Peyer's patch (tissue), 4 donors: Measurements from ENCODE around the gene PKP3. TPM values are rescaled to one million over a fixed set of nuclear protein-coding genes. Genes with fewer than 3 reads are reported as not detected.

Experiments
- DNase-seq, 3 donors: peaks; one replicate each; pipeline ENCODE4 v3.0.0-alpha.2; 2017 to 2019
- H3K27ac ChIP-seq, 4 donors: fragments of 200-600 bp; sonication (generic); one replicate each; pipeline ENCODE4 v1.5.1; 2016 to 2019
- H3K27me3 ChIP-seq, 2 donors: fragments of 200-600 bp; sonication (generic); one replicate each; pipeline ENCODE4 v1.5.1; 2019
- H3K36me3 ChIP-seq, 3 donors: fragments of 200-600 bp; sonication (generic); one replicate each; pipeline ENCODE4 v1.5.1; 2016 to 2019
- H3K4me1 ChIP-seq, 4 donors: fragments of 200-600 bp; sonication (generic); one replicate each; pipeline ENCODE4 v1.5.1; 2016 to 2019
- H3K4me3 ChIP-seq, 4 donors: fragments of 200-600 bp; sonication (generic); 1 replicate in 3 of 4; 2 replicates in 1 of 4; pipeline ENCODE4 v1.5.1; 2016 to 2019; ENCODE audit warnings: mild to moderate bottlenecking in 1 of 4
- H3K9me3 ChIP-seq, 4 donors: fragments of 200-600 bp; sonication (generic); one replicate each; pipeline ENCODE4 v1.5.1; 2016 to 2019; ENCODE audit warnings: mild to moderate bottlenecking in 1 of 4
- CTCF ChIP-seq, 6 experiments: fragments of 450-650 bp in 4 of 6; fragments of 200-600 bp in 2 of 6; sonication (generic) in 1 of 6; IDR thresholded peaks; one replicate each; pipeline ENCODE4 v1.5.1; 2017 to 2019; ENCODE audit warnings: antibody characterized with exemption in 6 of 6, mild to moderate bottlenecking in 3 of 6, moderate library complexity in 1 of 6
- POLR2A ChIP-seq, 2 donors: fragments of 450-650 bp; IDR thresholded peaks; one replicate each; pipeline ENCODE4 v1.5.1; 2017; ENCODE audit warnings: antibody characterized with exemption in 2 of 2, mild to moderate bottlenecking in 2 of 2, moderate library complexity in 2 of 2
- total RNA-seq, 4 donors: library from RNA; depleted of rRNA; stranded (reverse); fragments of >200 nt; gene quantifications; one replicate each; pipeline ENCODE4 v1.1.0, GENCODE V29; 2016

PKP3 gene
- total RNA-seq, 4 donors from 2014 or later, result 95.7 to 254 (median 202) TPM

GRCh38 chr11:371716-372590, 22.1 kb upstream of the PKP3 start:
- Histone ChIP-seq H3K9me3 (no peaks in the 10 kb centered on the region), H3K36me3 (no peaks in the 10 kb centered on the region), H3K27me3 (peaks cover 0 to 9% of the 10 kb centered on the region in 2 donors), H3K27ac (no peak overlapping the region), H3K4me3 (no peak overlapping the region), H3K4me1 (peaks cover 0 to 7% (median 3%) of the 10 kb centered on the region in 4 donors)
- TF ChIP-seq CTCF (IDR thresholded peaks at IDR 0.05) (no peak), POLR2A (IDR thresholded peaks at IDR 0.05) (no peak)
- no peak for DNase-seq

DNA sequence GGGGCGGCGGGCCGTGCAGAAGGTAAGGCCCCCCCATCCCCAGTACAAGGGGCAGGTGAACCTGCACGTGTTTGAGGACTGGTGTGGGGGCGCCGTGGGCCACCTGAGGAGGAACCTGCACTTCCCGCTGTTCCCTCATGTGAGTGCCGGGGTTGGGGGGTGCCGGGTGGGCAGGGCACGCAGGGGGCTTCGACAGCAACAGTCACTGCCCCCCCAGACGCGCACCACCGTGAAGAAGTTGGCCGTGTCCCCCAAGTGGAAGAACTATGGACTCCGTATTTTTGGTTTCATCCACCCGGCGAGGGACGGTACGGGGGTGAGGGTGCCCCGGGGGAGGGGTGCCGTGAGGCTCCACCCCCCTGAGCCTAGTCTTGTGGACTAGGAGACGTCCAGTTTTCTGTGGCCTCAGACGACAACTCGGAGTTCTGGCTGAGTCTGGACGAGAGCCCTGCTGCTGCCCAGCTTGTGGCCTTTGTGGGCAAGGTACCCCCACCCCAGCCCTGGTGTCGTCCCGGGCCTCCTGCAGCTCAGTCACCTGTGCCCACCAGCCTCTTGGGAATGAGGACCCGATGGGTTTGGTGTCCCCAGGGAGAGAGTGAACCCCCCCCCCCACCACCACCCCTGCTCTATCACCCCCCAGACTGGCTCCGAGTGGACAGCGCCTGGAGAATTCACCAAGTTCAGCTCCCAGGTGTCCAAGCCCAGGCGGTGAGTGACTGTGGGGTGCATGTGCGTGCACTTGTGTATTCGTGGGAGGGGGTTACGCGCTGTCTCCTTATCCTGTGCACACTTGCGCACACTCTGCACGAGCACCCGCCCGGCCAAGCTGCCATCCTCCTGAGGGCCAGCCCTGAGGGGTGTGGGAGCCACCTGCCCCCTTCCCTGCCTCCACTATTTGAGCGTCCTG, 20.9 kb upstream of the PKP3 start:
- no peak overlapping the region for H3K27ac ChIP-seq
- H3K36me3 ChIP-seq, result no peaks in the 10 kb centered on the region
- H3K4me1 ChIP-seq, result peaks cover 0 to 7% (median 3%) of the 10 kb centered on the region in 4 donors
- TF ChIP-seq POLR2A (IDR thresholded peaks at IDR 0.05), result no peak
- no peak for TF ChIP-seq CTCF (IDR thresholded peaks at IDR 0.05)
- no peaks in the 10 kb centered on the region for H3K9me3 ChIP-seq
- DNase-seq, result no peak
- no peak overlapping the region for H3K4me3 ChIP-seq
- peaks cover 0 to 7% of the 10 kb centered on the region in 2 donors for H3K27me3 ChIP-seq

DNA sequence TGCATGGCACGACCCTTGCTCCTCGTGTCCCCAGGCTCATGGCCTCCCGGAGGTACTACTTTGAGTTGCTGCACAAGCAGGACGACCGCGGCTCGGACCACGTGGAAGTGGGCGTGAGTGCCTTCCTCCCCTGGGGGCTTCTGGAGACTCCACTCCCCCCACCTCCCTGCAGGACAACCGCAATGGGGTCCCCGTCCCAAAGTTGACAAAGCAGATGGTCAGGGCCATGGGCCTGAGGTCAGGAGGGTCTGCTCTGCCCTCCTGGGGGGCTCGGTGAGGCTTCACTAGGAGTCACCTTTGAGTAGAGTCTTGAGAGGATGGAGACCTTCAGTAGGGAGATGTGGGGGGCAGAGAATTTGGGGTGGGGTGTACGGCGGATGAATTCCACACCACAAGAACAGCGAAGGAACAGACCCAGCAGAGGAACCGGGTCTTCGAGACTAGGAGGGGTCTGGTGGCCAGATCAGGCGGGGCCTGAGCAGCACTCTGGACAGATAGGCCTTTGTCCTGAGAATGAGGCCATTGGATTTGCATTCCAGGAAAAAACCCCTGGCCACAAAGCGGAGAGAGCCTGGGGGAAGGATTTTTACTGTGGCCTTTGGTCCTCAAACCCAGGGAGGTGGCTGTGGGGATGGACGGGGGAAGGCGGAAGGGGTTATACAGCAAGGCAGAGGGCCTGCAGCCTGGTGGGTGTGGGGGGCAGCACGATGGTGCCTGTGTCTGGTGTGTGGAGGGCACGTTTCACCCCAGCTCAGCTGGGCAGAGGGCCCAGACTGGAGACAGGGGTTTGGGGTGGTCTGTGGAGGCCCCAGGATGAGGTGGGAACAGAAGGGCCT, 20.1 kb upstream of the PKP3 start:
- Histone ChIP-seq H3K27me3 (peaks cover 0 to under 1% of the 10 kb centered on the region in 2 donors), H3K36me3 (no peaks in the 10 kb centered on the region), H3K27ac (no peak overlapping the region), H3K9me3 (no peaks in the 10 kb centered on the region), H3K4me3 (no peak overlapping the region), H3K4me1 (no peaks in the 10 kb centered on the region)
- no peak for DNase-seq
- TF ChIP-seq CTCF (IDR thresholded peaks at IDR 0.05), result no peak
- TF ChIP-seq POLR2A (IDR thresholded peaks at IDR 0.05), result no peak

DNA sequence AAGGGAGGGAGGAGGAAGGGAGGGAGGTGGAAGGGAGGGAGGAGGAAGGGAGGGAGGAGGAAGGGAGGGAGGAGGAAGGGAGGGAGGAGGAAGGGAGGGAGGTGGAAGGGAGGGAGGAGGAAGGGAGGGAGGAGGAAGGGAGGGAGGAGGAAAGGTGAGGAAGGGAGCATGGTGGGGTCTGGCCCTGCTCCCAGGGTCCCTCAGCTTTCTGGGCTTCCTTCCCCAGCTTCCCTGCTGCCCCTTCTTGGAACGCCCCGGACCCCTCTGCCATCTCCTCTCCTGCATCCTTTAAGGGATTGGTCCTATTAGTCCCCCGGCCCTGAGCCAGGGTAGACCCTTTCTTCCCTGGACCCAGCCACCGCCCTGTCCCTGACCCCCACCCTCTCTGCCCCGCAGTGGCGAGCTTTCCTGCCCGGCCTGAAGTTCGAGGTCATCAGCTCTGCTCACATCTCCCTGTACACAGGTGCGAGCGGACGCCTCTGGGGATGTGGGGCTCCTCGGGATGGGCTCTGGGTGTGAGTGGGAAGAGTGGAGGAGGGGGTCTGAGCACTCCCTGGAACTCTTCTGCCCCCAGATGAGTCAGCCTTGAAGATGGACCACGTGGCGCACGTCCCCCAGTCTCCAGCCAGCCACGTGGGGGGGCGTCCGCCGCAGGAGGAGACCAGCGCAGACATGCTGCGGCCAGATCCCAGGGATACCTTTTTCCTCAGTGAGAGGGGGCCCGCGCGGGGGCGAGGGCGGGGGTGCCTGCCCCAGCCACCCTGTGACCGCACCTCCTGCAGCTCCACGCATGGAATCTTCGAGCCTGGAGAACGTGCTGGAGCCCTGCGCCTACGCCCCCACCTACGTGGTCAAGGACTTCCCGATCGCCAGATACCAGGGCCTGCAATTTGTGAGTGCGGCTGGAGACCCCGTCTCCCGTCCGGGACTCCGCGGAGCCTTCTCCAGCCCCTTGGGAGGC, 18.7 kb upstream of the PKP3 start:
- H3K36me3 ChIP-seq, result no peaks in the 10 kb centered on the region
- no peaks in the 10 kb centered on the region for H3K27me3 ChIP-seq
- H3K4me3 ChIP-seq, result no peak overlapping the region
- H3K27ac ChIP-seq, result no peak overlapping the region
- no peaks in the 10 kb centered on the region for H3K4me1 ChIP-seq
- TF ChIP-seq CTCF (IDR thresholded peaks at IDR 0.05), result no peak
- TF ChIP-seq POLR2A (IDR thresholded peaks at IDR 0.05), result no peak
- no peak for DNase-seq
- H3K9me3 ChIP-seq, result no peaks in the 10 kb centered on the region
